Measurements from ENCODE around the gene BEAN1. TPM values are rescaled to one million over a fixed set of nuclear protein-coding genes. Genes with fewer than 3 reads are reported as not detected.

The BEAN1 gene
- total RNA-seq, 1 experiment from 2014 or later, result not detected

DNA sequence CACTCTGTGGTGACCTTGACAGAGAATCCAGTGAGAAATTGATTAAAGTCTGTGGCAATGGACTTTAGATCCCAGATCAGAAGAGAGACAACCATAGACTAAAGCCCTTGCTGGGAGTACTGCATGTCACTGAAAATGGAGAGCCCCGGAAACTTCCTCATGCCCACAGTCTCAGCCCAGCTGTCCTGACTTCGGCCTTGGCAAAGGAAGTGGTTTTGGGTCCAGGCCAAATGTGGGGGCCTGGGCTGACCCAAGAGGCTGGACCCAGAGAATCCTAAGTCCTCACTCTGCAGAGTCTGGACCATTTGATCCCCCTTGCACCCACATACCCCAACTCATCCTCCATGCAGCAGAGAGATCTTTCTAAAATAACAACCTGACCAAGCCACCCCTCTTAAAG is 4.7 kb upstream of the BEAN1 start:
- Histone ChIP-seq H3K4me3 (ENCODE audit: low read depth in 2 of 2, low read length in 2 of 2) (no peak overlapping the region), H3K4me1 (ENCODE audit: control insufficient read depth, insufficient read depth, low read length) (no peaks in the 10 kb centered on the region), H3K36me3 (ENCODE audit: control insufficient read depth, insufficient read depth, low read length) (no peaks in the 10 kb centered on the region), H3K27me3 (ENCODE audit: control insufficient read depth, insufficient read depth, low read length) (peaks cover 4% of the 10 kb centered on the region; the same call in 1 of the 2 replicates), H3K9me3 (ENCODE audit: control insufficient read depth, insufficient read depth, low read depth, low read length) (no peaks in the 10 kb centered on the region), H3K27ac (ENCODE audit: low read length) (no peak overlapping the region)
- CTCF ChIA-PET, result no interaction called here
- in situ Hi-C loops (cut with HindIII; ENCODE audit: low pct_unique_long_range_greater_than_20kb, low sequenced_read_pairs), result no loop called here
- intact Hi-C loops (cut with micrococcal nuclease; ENCODE audit: unreplicated experiment), result no loop called here
- no TSS peak for BruUV-seq (replicated peaks)
- POLR2A ChIA-PET, result no interaction called here
- TF ChIP-seq POLR2AphosphoS5 (IDR thresholded peaks at IDR 0.05; ENCODE audit: low read depth, low read length), result no peak
- TF ChIP-seq, protein P1, sequence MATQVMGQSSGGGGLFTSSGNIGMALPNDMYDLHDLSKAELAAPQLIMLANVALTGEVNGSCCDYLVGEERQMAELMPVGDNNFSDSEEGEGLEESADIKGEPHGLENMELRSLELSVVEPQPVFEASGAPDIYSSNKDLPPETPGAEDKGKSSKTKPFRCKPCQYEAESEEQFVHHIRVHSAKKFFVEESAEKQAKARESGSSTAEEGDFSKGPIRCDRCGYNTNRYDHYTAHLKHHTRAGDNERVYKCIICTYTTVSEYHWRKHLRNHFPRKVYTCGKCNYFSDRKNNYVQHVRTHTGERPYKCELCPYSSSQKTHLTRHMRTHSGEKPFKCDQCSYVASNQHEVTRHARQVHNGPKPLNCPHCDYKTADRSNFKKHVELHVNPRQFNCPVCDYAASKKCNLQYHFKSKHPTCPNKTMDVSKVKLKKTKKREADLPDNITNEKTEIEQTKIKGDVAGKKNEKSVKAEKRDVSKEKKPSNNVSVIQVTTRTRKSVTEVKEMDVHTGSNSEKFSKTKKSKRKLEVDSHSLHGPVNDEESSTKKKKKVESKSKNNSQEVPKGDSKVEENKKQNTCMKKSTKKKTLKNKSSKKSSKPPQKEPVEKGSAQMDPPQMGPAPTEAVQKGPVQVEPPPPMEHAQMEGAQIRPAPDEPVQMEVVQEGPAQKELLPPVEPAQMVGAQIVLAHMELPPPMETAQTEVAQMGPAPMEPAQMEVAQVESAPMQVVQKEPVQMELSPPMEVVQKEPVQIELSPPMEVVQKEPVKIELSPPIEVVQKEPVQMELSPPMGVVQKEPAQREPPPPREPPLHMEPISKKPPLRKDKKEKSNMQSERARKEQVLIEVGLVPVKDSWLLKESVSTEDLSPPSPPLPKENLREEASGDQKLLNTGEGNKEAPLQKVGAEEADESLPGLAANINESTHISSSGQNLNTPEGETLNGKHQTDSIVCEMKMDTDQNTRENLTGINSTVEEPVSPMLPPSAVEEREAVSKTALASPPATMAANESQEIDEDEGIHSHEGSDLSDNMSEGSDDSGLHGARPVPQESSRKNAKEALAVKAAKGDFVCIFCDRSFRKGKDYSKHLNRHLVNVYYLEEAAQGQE (IDR thresholded peaks at IDR 0.05; ENCODE audit: insufficient read depth in 1 of 2, low read depth in 2 of 2, low read length in 1 of 2), result no peak
- TF ChIP-seq SIN3A (IDR thresholded peaks at IDR 0.05; ENCODE audit: borderline replicate concordance, insufficient read depth, low read depth, low read length), result no peak
- TF ChIP-seq CTCF (IDR thresholded peaks at IDR 0.05), result no peak
- no peak for TF ChIP-seq TCF7L2 (IDR thresholded peaks at IDR 0.05; ENCODE audit: low read depth, low read length)
- ATAC-seq, result no peak
- DNase-seq (ENCODE audit: low read depth, low spot score), result no peak

GRCh38 chr16:66423177-66423576 is 3.9 kb upstream of the BEAN1 start:
- intact Hi-C loops (cut with micrococcal nuclease; ENCODE audit: unreplicated experiment), result no loop called here
- ATAC-seq (no peak), DNase-seq (ENCODE audit: low read depth, low spot score) (no peak)
- no peak for TF ChIP-seq CTCF (IDR thresholded peaks at IDR 0.05)
- TF ChIP-seq TCF7L2 (IDR thresholded peaks at IDR 0.05; ENCODE audit: low read depth, low read length), result no peak
- TF ChIP-seq, protein P1 (IDR thresholded peaks at IDR 0.05; ENCODE audit: insufficient read depth in 1 of 2, low read depth in 2 of 2, low read length in 1 of 2), result no peak
- TF ChIP-seq SIN3A (IDR thresholded peaks at IDR 0.05; ENCODE audit: borderline replicate concordance, insufficient read depth, low read depth, low read length), result no peak
- no peak for TF ChIP-seq POLR2AphosphoS5 (IDR thresholded peaks at IDR 0.05; ENCODE audit: low read depth, low read length)
- H3K4me1 ChIP-seq (ENCODE audit: control insufficient read depth, insufficient read depth, low read length), result no peaks in the 10 kb centered on the region; the same call in 1 of the 2 replicates
- H3K27ac ChIP-seq (ENCODE audit: low read length), result no peak overlapping the region
- BruUV-seq (replicated peaks), result no TSS peak
- H3K36me3 ChIP-seq (ENCODE audit: control insufficient read depth, insufficient read depth, low read length), result no peaks in the 10 kb centered on the region
- in situ Hi-C loops (cut with HindIII; ENCODE audit: low pct_unique_long_range_greater_than_20kb, low sequenced_read_pairs), result no loop called here
- H3K9me3 ChIP-seq (ENCODE audit: control insufficient read depth, insufficient read depth, low read depth, low read length), result no peaks in the 10 kb centered on the region
- ChIA-PET POLR2A (no interaction called here), CTCF (no interaction called here)
- peaks cover 4% of the 10 kb centered on the region; the same call in 1 of the 2 replicates for H3K27me3 ChIP-seq (ENCODE audit: control insufficient read depth, insufficient read depth, low read length)
- no peak overlapping the region for H3K4me3 ChIP-seq (ENCODE audit: low read depth in 2 of 2, low read length in 2 of 2)

All from Panc1 (cell line).